Renal cortical epithelial cell (primary cell): ENCODE data around the gene LPP. TPM values are rescaled to one million over a fixed set of nuclear protein-coding genes. Genes with fewer than 3 reads are reported as not detected.
"Not testable (repeated sequence)": the region's sequence is repeated elsewhere in the genome, so short reads cannot be mapped to it uniquely, and the experiment has no call there.

Experiments
- DNase-seq: peaks from one replicate; pipeline ENCODE4 v3.0.0-alpha.2; 2011; ENCODE audit warnings: low read depth
- total RNA-seq: library from RNA; depleted of rRNA; stranded (reverse); fragments of >200 nt; gene quantifications from 2 replicates; pipeline ENCODE4 v1.2.3, GENCODE V29; 2014

Gene LPP
- total RNA-seq, 1 donor from 2014 or later: 95.5 TPM

GRCh38 chr3:188434594-188434993 is 280.6 kb downstream of the LPP start:
- DNase-seq: peak; percentile 29

- DNase-seq: no peak
Observed at GRCh38 chr3:188435266-188435665, 281.3 kb downstream of the LPP start.

GRCh38 chr3:188437926-188438325 is 284.0 kb downstream of the LPP start:
- peak; percentile 21 for DNase-seq

- DNase-seq: peak; percentile 60
Observed at GRCh38 chr3:188439080-188439479, 285.1 kb downstream of the LPP start.

GRCh38 chr3:188440340-188440972 is 286.5 kb downstream of the LPP start:
- no peak for DNase-seq

GRCh38 chr3:188442430-188442829 is 288.5 kb downstream of the LPP start:
- no peak for DNase-seq

GRCh38 chr3:188445175-188445574 is 291.2 kb downstream of the LPP start:
- DNase-seq: not testable (repeated sequence)

GRCh38 chr3:188446014-188446413 is 292.1 kb downstream of the LPP start:
- no peak for DNase-seq

GRCh38 chr3:188446766-188447165 is 292.8 kb downstream of the LPP start:
- DNase-seq: no peak

- DNase-seq: no peak
Observed at GRCh38 chr3:188448813-188449212, 294.9 kb downstream of the LPP start.

GRCh38 chr3:188449421-188449820 is 295.5 kb downstream of the LPP start:
- DNase-seq: no peak

GRCh38 chr3:188452158-188452772 is 298.3 kb downstream of the LPP start:
- DNase-seq: no peak

GRCh38 chr3:188453431-188454384 is 299.8 kb downstream of the LPP start:
- DNase-seq: no peak

GRCh38 chr3:188455748-188456147 is 301.8 kb downstream of the LPP start:
- no peak for DNase-seq

- no peak for DNase-seq
Observed at GRCh38 chr3:188458756-188459155, 304.8 kb downstream of the LPP start.

GRCh38 chr3:188465311-188465710 is 311.4 kb downstream of the LPP start:
- no peak for DNase-seq

GRCh38 chr3:188468196-188468595 is 314.2 kb downstream of the LPP start:
- no peak for DNase-seq

- DNase-seq: peak; percentile 95
Observed at GRCh38 chr3:188468662-188469061, 314.7 kb downstream of the LPP start.

- peak; percentile 100 for DNase-seq
Observed at GRCh38 chr3:188469228-188469885, 315.4 kb downstream of the LPP start.

- DNase-seq: no peak
Observed at GRCh38 chr3:188470508-188471130, 316.7 kb downstream of the LPP start.

GRCh38 chr3:188471723-188472122 is 317.8 kb downstream of the LPP start:
- no peak for DNase-seq

GRCh38 chr3:188472336-188472735 is 318.4 kb downstream of the LPP start:
- DNase-seq: peak; percentile 74
